SK-N-SH treated with all-trans-retinoic acid at 6 μM for 48 hours (cell line): ENCODE results near the gene FBXO42.
"Not testable (repeated sequence)": the region's sequence is repeated elsewhere in the genome, so short reads cannot be mapped to it uniquely, and the experiment has no call there.

Experiments
- CREB5 ChIP-seq: fragments of 250-450 bp; sonication (Bioruptor Pico); IDR thresholded peaks from 2 replicates; pipeline ENCODE4 v1.5.1; 2020; ENCODE audit warnings: low read depth, mild to moderate bottlenecking, moderate library complexity
- ISL1 ChIP-seq: fragments of 250-450 bp; sonication (Bioruptor Pico); IDR thresholded peaks from 2 replicates; pipeline ENCODE4 v2.1.2; 2022; ENCODE audit warnings: mild to moderate bottlenecking, moderate library complexity
- PATZ1 ChIP-seq: fragments of 250-450 bp; sonication (Bioruptor Pico); IDR thresholded peaks from 2 replicates; pipeline ENCODE4 v1.8.0; 2020; ENCODE audit warnings: mild to moderate bottlenecking, moderate library complexity, borderline replicate concordance
- RARB ChIP-seq: fragments of 250-450 bp; sonication (Bioruptor Pico); IDR thresholded peaks from 2 replicates; pipeline ENCODE4 v1.8.0; 2021; ENCODE audit warnings: mild to moderate bottlenecking, moderate library complexity
- TSHZ2 ChIP-seq: fragments of 250-450 bp; sonication (Bioruptor Pico); IDR thresholded peaks from 2 replicates; pipeline ENCODE4 v1.5.0; 2020; ENCODE audit warnings: mild to moderate bottlenecking, moderate library complexity
- ZFP30 ChIP-seq: fragments of 450-650 bp; formaldehyde crosslinking; IDR thresholded peaks from 2 replicates; pipeline ENCODE4 v1.5.0; 2022; ENCODE audit warnings: mild to moderate bottlenecking, moderate library complexity
- ZNF70 ChIP-seq: fragments of 450-650 bp; formaldehyde crosslinking; IDR thresholded peaks from 2 replicates; pipeline ENCODE4 v1.5.0; 2020; ENCODE audit warnings: mild to moderate bottlenecking, moderate library complexity
- ZNF8 ChIP-seq: fragments of 450-650 bp; formaldehyde crosslinking; IDR thresholded peaks from 2 replicates; pipeline ENCODE4 v1.5.0; 2020; ENCODE audit warnings: mild to moderate bottlenecking, moderate library complexity

- not testable (repeated sequence) for TF ChIP-seq ZNF8 (CRISPR knock-in tag); ISL1 (CRISPR knock-in tag); CREB5 (CRISPR knock-in tag); PATZ1; RARB; ZNF70 (CRISPR knock-in tag); TSHZ2 (CRISPR knock-in tag); ZFP30 (CRISPR knock-in tag)
These were observed 94.7 kb downstream of the FBXO42 start for GRCh38 chr1:16257556-16257955.
